Measurements from ENCODE around the gene ANKHD1. TPM values are rescaled to one million over a fixed set of nuclear protein-coding genes. Genes with fewer than 3 reads are reported as not detected.

ANKHD1 gene
- total and polyA plus RNA-seq, 9 of the 15 experiments (the other 6 are each of a cell fraction or from before 2014, with no cell fraction given), result 38.9 to 138 (median 78.7) TPM

GRCh38 chr5:140402258-140403074, 833 bp downstream of the ANKHD1 start (continued):
- TF ChIP-seq, protein P1, sequence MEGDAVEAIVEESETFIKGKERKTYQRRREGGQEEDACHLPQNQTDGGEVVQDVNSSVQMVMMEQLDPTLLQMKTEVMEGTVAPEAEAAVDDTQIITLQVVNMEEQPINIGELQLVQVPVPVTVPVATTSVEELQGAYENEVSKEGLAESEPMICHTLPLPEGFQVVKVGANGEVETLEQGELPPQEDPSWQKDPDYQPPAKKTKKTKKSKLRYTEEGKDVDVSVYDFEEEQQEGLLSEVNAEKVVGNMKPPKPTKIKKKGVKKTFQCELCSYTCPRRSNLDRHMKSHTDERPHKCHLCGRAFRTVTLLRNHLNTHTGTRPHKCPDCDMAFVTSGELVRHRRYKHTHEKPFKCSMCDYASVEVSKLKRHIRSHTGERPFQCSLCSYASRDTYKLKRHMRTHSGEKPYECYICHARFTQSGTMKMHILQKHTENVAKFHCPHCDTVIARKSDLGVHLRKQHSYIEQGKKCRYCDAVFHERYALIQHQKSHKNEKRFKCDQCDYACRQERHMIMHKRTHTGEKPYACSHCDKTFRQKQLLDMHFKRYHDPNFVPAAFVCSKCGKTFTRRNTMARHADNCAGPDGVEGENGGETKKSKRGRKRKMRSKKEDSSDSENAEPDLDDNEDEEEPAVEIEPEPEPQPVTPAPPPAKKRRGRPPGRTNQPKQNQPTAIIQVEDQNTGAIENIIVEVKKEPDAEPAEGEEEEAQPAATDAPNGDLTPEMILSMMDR (IDR thresholded peaks at IDR 0.05 in 2 of 3, conservative IDR thresholded peaks at IDR 0.05 in 1 of 3; ENCODE audit: insufficient read depth in 2 of 3, low read depth in 1 of 3, low read length in 3 of 3), result no peak
- TF ChIP-seq ZKSCAN3 (CRISPR knock-in tag; IDR thresholded peaks at IDR 0.05), result no peak
- no peak for TF ChIP-seq SIRT6 (IDR thresholded peaks at IDR 0.05; ENCODE audit: low read depth, low read length)
- TF ChIP-seq LEF1 (IDR thresholded peaks at IDR 0.05), result no peak
- TF ChIP-seq, protein P2, sequence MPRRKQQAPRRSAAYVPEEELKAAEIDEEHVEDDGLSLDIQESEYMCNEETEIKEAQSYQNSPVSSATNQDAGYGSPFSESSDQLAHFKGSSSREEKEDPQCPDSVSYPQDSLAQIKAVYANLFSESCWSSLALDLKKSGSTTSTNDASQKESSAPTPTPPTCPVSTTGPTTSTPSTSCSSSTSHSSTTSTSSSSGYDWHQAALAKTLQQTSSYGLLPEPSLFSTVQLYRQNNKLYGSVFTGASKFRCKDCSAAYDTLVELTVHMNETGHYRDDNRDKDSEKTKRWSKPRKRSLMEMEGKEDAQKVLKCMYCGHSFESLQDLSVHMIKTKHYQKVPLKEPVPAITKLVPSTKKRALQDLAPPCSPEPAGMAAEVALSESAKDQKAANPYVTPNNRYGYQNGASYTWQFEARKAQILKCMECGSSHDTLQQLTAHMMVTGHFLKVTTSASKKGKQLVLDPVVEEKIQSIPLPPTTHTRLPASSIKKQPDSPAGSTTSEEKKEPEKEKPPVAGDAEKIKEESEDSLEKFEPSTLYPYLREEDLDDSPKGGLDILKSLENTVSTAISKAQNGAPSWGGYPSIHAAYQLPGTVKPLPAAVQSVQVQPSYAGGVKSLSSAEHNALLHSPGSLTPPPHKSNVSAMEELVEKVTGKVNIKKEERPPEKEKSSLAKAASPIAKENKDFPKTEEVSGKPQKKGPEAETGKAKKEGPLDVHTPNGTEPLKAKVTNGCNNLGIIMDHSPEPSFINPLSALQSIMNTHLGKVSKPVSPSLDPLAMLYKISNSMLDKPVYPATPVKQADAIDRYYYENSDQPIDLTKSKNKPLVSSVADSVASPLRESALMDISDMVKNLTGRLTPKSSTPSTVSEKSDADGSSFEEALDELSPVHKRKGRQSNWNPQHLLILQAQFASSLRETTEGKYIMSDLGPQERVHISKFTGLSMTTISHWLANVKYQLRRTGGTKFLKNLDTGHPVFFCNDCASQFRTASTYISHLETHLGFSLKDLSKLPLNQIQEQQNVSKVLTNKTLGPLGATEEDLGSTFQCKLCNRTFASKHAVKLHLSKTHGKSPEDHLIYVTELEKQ (CRISPR knock-in tag; IDR thresholded peaks at IDR 0.05), result no peak
- TF ChIP-seq ARID2 (IDR thresholded peaks at IDR 0.05), result no peak
- TF ChIP-seq ZBTB5 (IDR thresholded peaks at IDR 0.05), result no peak
- no peak for TF ChIP-seq CBFB (CRISPR knock-in tag; IDR thresholded peaks at IDR 0.05)
- TF ChIP-seq NFIX (CRISPR knock-in tag; IDR thresholded peaks at IDR 0.05; ENCODE audit: low read depth), result no peak
- no peak for TF ChIP-seq ASH1L (IDR thresholded peaks at IDR 0.05; ENCODE audit: borderline replicate concordance, low read depth, partially characterized antibody)
- no peak for TF ChIP-seq NCOA4 (IDR thresholded peaks at IDR 0.05; ENCODE audit: partially characterized antibody)
- TF ChIP-seq, protein P3, sequence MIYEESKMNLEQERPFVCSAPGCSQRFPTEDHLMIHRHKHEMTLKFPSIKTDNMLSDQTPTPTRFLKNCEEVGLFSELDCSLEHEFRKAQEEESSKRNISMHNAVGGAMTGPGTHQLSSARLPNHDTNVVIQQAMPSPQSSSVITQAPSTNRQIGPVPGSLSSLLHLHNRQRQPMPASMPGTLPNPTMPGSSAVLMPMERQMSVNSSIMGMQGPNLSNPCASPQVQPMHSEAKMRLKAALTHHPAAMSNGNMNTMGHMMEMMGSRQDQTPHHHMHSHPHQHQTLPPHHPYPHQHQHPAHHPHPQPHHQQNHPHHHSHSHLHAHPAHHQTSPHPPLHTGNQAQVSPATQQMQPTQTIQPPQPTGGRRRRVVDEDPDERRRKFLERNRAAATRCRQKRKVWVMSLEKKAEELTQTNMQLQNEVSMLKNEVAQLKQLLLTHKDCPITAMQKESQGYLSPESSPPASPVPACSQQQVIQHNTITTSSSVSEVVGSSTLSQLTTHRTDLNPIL (CRISPR knock-in tag; IDR thresholded peaks at IDR 0.05), result no peak
- no peak for TF ChIP-seq POLR3G (IDR thresholded peaks at IDR 0.05; ENCODE audit: extremely low read depth, insufficient read length, insufficient replicate concordance)
- TF ChIP-seq USF2 (CRISPR knock-in tag; IDR thresholded peaks at IDR 0.05), result peak; percentile 83
- TF ChIP-seq BRD4 (IDR thresholded peaks at IDR 0.05), result no peak
- TF ChIP-seq FOXK2 (conservative IDR thresholded peaks at IDR 0.05 in 1 of 2, IDR thresholded peaks at IDR 0.05 in 1 of 2; ENCODE audit: low read depth in 2 of 2), result no peak; a peak in 1 of 4 replicates
- no peak for TF ChIP-seq RHOXF2B (CRISPR knock-in tag; conservative IDR thresholded peaks at IDR 0.05)
- TF ChIP-seq THRAP3 (IDR thresholded peaks at IDR 0.05; ENCODE audit: borderline replicate concordance), result no peak
